ENCODE measurements around the gene ERICH6. TPM values are rescaled to one million over a fixed set of nuclear protein-coding genes. Genes with fewer than 3 reads are reported as not detected.

ERICH6 gene
- total RNA-seq, 1 experiment from 2014 or later, result not detected

- no peak overlapping the region for H2AFZ ChIP-seq
- DNase-seq, result no peak
- no TSS peak for BruUV-seq (replicated peaks)
- no peaks in the 10 kb centered on the region for H3K9me3 ChIP-seq (ENCODE audit: insufficient read depth, low read depth)
- intact Hi-C loops (cut with micrococcal nuclease; ENCODE audit: unreplicated experiment), result no loop called here
- H3K9me2 ChIP-seq (ENCODE audit: insufficient read depth), result no peaks in the 10 kb centered on the region
- H4K20me1 ChIP-seq (ENCODE audit: insufficient read depth), result peaks cover 22% of the 10 kb centered on the region; the same call in 1 of the 2 replicates
- peaks cover 7% of the 10 kb centered on the region; the same call in 1 of the 2 replicates for H3F3A ChIP-seq (ENCODE audit: insufficient read depth, low read depth)
- H3K79me2 ChIP-seq (ENCODE audit: low read depth), result peaks cover 76% of the 10 kb centered on the region
- H3K4me3 ChIP-seq, result no peak overlapping the region
- ChIA-PET CTCF (no interaction called here), POLR2A (ENCODE audit: unreplicated experiment) (no interaction called here)
- H3K36me3 ChIP-seq (ENCODE audit: low read depth), result no peaks in the 10 kb centered on the region
- H3K4me1 ChIP-seq (replicated peaks; ENCODE audit: insufficient read depth), result peaks cover 20% of the 10 kb centered on the region
- H3K27ac ChIP-seq, result no peak overlapping the region
- H3K4me2 ChIP-seq, result no peak overlapping the region
- no peak for TF ChIP-seq CTCF (conservative IDR thresholded peaks at IDR 0.05)
- no peak for TF ChIP-seq EZH2 (IDR thresholded peaks at IDR 0.05; ENCODE audit: low read depth)
- no peaks in the 10 kb centered on the region for H3K27me3 ChIP-seq (ENCODE audit: insufficient read depth, low read depth)
Observed at GRCh38 chr3:150745832-150746231, 42.1 kb upstream of the ERICH6 start.

GRCh38 chr3:150744919-150745211 lies 41.1 kb upstream of the ERICH6 start:
- peaks cover 22% of the 10 kb centered on the region; the same call in 1 of the 2 replicates for H4K20me1 ChIP-seq (ENCODE audit: insufficient read depth)
- H3K27me3 ChIP-seq (ENCODE audit: insufficient read depth, low read depth), result no peaks in the 10 kb centered on the region
- DNase-seq, result no peak
- BruUV-seq (replicated peaks), result no TSS peak
- H3K9me2 ChIP-seq (ENCODE audit: insufficient read depth), result no peaks in the 10 kb centered on the region
- CTCF ChIA-PET, result no interaction called here
- H3K79me2 ChIP-seq (ENCODE audit: low read depth), result peaks cover 67% of the 10 kb centered on the region
- POLR2A ChIA-PET (ENCODE audit: unreplicated experiment), result no interaction called here
- no peaks in the 10 kb centered on the region for H3K9me3 ChIP-seq (ENCODE audit: insufficient read depth, low read depth)
- H3K4me1 ChIP-seq (replicated peaks; ENCODE audit: insufficient read depth), result peaks cover 20% of the 10 kb centered on the region
- H2AFZ ChIP-seq, result no peak overlapping the region
- no peak overlapping the region for H3K27ac ChIP-seq
- H3F3A ChIP-seq (ENCODE audit: insufficient read depth, low read depth), result peaks cover 7% of the 10 kb centered on the region; the same call in 1 of the 2 replicates
- intact Hi-C loops (cut with micrococcal nuclease; ENCODE audit: unreplicated experiment), result no loop called here
- no peak overlapping the region for H3K4me3 ChIP-seq
- H3K4me2 ChIP-seq, result no peak overlapping the region
- H3K36me3 ChIP-seq (ENCODE audit: low read depth), result no peaks in the 10 kb centered on the region
- no peak for TF ChIP-seq CTCF (conservative IDR thresholded peaks at IDR 0.05)
- TF ChIP-seq EZH2 (IDR thresholded peaks at IDR 0.05; ENCODE audit: low read depth), result no peak

- intact Hi-C loops (cut with micrococcal nuclease; ENCODE audit: unreplicated experiment), result no loop called here
- no peak overlapping the region for H3K4me3 ChIP-seq
- no peaks in the 10 kb centered on the region for H3K9me2 ChIP-seq (ENCODE audit: insufficient read depth)
- H3K27ac ChIP-seq, result peak overlapping the region; percentile 60
- no peaks in the 10 kb centered on the region for H3K36me3 ChIP-seq (ENCODE audit: low read depth)
- H3K4me2 ChIP-seq, result peak overlapping the region; percentile 21
- peaks cover 7% of the 10 kb centered on the region; the same call in 1 of the 2 replicates for H3F3A ChIP-seq (ENCODE audit: insufficient read depth, low read depth)
- H3K4me1 ChIP-seq (replicated peaks; ENCODE audit: insufficient read depth), result peaks cover 20% of the 10 kb centered on the region
- no peaks in the 10 kb centered on the region for H3K9me3 ChIP-seq (ENCODE audit: insufficient read depth, low read depth)
- TF ChIP-seq CTCF (conservative IDR thresholded peaks at IDR 0.05) (no peak), EZH2 (IDR thresholded peaks at IDR 0.05; ENCODE audit: low read depth) (no peak)
- no peak for DNase-seq
- POLR2A ChIA-PET (ENCODE audit: unreplicated experiment), result no interaction called here
- H3K79me2 ChIP-seq (ENCODE audit: low read depth), result peaks cover 61% of the 10 kb centered on the region
- BruUV-seq (replicated peaks), result TSS peak; percentile 26
- CTCF ChIA-PET, result interaction anchor here (0.6 to 1.0 kb wide), 2 partner anchors 19 to 357 kb away, joined by 3 to 5 read pairs; no protein-coding TSS in a partner anchor
- H2AFZ ChIP-seq, result no peak overlapping the region
- no peaks in the 10 kb centered on the region for H3K27me3 ChIP-seq (ENCODE audit: insufficient read depth, low read depth)
- H4K20me1 ChIP-seq (ENCODE audit: insufficient read depth), result peaks cover 22% of the 10 kb centered on the region; the same call in 1 of the 2 replicates
Observed at GRCh38 chr3:150744041-150744918, 40.6 kb upstream of the ERICH6 start.

Data from PC-9 (cell line).